DND-41 (cell line): Measurements from ENCODE around the gene SNAPIN.

ENCODE experiments used
- ATAC-seq: fragments of 200-7000 bp; cut with Tn5 transposase; 3 replicates; pipeline ENCODE4 v1.9.1; 2021; ENCODE audit warnings: low read depth; ENCODE audit not compliant: insufficient read depth
- DNase-seq: peaks from one replicate; pipeline ENCODE4 v3.0.0-alpha.2; 2020
- H2AFZ ChIP-seq: 2 replicates; pipeline ENCODE4 v1.6.0; 2012; ENCODE audit warnings: low read depth, low read length
- H3K27ac ChIP-seq: 2 replicates; pipeline ENCODE4 v1.5.1; 2012; ENCODE audit warnings: low read length, inconsistent platforms
- H3K27me3 ChIP-seq: fragments of 200-600 bp; sonication (generic); 2 replicates; pipeline ENCODE4 v1.6.0; 2012; ENCODE audit warnings: low read length, mild to moderate bottlenecking, inconsistent platforms; ENCODE audit not compliant: insufficient read depth, poor library complexity
- H3K36me3 ChIP-seq: 2 replicates; pipeline ENCODE4 v1.5.1; 2012; ENCODE audit warnings: low read length, inconsistent platforms; ENCODE audit not compliant: insufficient read depth
- H3K4me1 ChIP-seq: 2 replicates; pipeline ENCODE4 v1.5.1; 2012; ENCODE audit warnings: mild to moderate bottlenecking, low read length; ENCODE audit not compliant: insufficient read depth
- H3K4me2 ChIP-seq: 2 replicates; pipeline ENCODE4 v1.6.0; 2012; ENCODE audit warnings: mild to moderate bottlenecking, moderate library complexity, low read length, inconsistent platforms; ENCODE audit not compliant: insufficient read depth
- H3K4me3 ChIP-seq, 2 experiments: fragments of 200-600 bp in 1 of 2; shearing (Covaris generic) in 1 of 2; 2 replicates each; pipeline ENCODE4 v1.5.1; 2012 to 2016; ENCODE audit warnings: inconsistent platforms in 2 of 2, low read length in 2 of 2, mild to moderate bottlenecking in 2 of 2, low read depth in 1 of 2, moderate library complexity in 1 of 2
- H3K79me2 ChIP-seq: 2 replicates; pipeline ENCODE4 v1.6.0; 2012; ENCODE audit warnings: low read length, inconsistent platforms; ENCODE audit not compliant: insufficient read depth
- H3K9ac ChIP-seq: 2 replicates; pipeline ENCODE4 v1.6.0; 2012; ENCODE audit warnings: low read depth, mild to moderate bottlenecking, inconsistent platforms, low read length, moderate library complexity
- H3K9me3 ChIP-seq: 2 replicates; pipeline ENCODE4 v1.5.1; 2012; ENCODE audit warnings: low read length, moderate library complexity, mild to moderate bottlenecking, inconsistent platforms; ENCODE audit not compliant: insufficient read depth, severe bottlenecking
- H4K20me1 ChIP-seq: 2 replicates; pipeline ENCODE4 v1.6.0; 2012; ENCODE audit warnings: low read length; ENCODE audit not compliant: insufficient read depth
- CTCF ChIP-seq: IDR thresholded peaks from 2 replicates; pipeline ENCODE4 v1.5.1; 2012; ENCODE audit warnings: borderline replicate concordance, low read length, moderate library complexity, mild to moderate bottlenecking; ENCODE audit not compliant: poor library complexity, severe bottlenecking; ENCODE audit errors: extremely low read depth
- EZH2 ChIP-seq: IDR thresholded peaks from 3 replicates; pipeline ENCODE4 v1.6.1; 2012; ENCODE audit warnings: borderline replicate concordance, low read depth, mild to moderate bottlenecking, moderate library complexity, low read length, inconsistent platforms; ENCODE audit not compliant: severe bottlenecking

The SNAPIN gene

GRCh38 chr1:153614906-153615305 is 43.6 kb upstream of the SNAPIN start:
- H3K27ac ChIP-seq: no peak overlapping the region
- no peaks in the 10 kb centered on the region for H3K9me3 ChIP-seq
- no peak overlapping the region for H2AFZ ChIP-seq
- TF ChIP-seq EZH2: no peak
- TF ChIP-seq CTCF: no peak
- no peaks in the 10 kb centered on the region for H3K4me1 ChIP-seq
- H3K36me3 ChIP-seq: no peaks in the 10 kb centered on the region
- ATAC-seq (no peak), DNase-seq (no peak)
- H3K79me2 ChIP-seq: no peaks in the 10 kb centered on the region
- H3K4me2 ChIP-seq: no peak overlapping the region
- H3K27me3 ChIP-seq: no peaks in the 10 kb centered on the region
- H4K20me1 ChIP-seq: no peaks in the 10 kb centered on the region; the same call in 1 of the 2 replicates
- no peak overlapping the region for H3K4me3 ChIP-seq
- H3K9ac ChIP-seq: no peak overlapping the region

- H3K36me3 ChIP-seq: no peaks in the 10 kb centered on the region
- no peak overlapping the region for H3K4me2 ChIP-seq
- H2AFZ ChIP-seq: no peak overlapping the region
- no peaks in the 10 kb centered on the region for H3K79me2 ChIP-seq
- no peak for TF ChIP-seq EZH2
- no peak overlapping the region for H3K9ac ChIP-seq
- ATAC-seq: no peak
- no peak for DNase-seq
- no peaks in the 10 kb centered on the region for H3K9me3 ChIP-seq
- H4K20me1 ChIP-seq: no peaks in the 10 kb centered on the region; the same call in 1 of the 2 replicates
- H3K27me3 ChIP-seq: no peaks in the 10 kb centered on the region
- no peak overlapping the region for H3K4me3 ChIP-seq
- H3K4me1 ChIP-seq: no peaks in the 10 kb centered on the region
- H3K27ac ChIP-seq: no peak overlapping the region
These were observed 43.1 kb upstream of the SNAPIN start for GRCh38 chr1:153615406-153615805.

- no peak within 1 kb of the TSS for H2AFZ ChIP-seq
- H4K20me1 ChIP-seq: no peaks in the 10 kb centered on the region; the same call in 1 of the 2 replicates
- TF ChIP-seq EZH2 (no peak), CTCF (no peak)
- H3K27ac ChIP-seq: no peak within 1 kb of the TSS
- H3K4me3 ChIP-seq: no peak within 1 kb of the TSS
- DNase-seq (no peak), ATAC-seq (no peak)
- no peaks in the 10 kb centered on the region for H3K4me1 ChIP-seq
- H3K36me3 ChIP-seq: no peaks in the 10 kb centered on the region
- no peaks in the 10 kb centered on the region for H3K9me3 ChIP-seq
- H3K79me2 ChIP-seq: no peaks in the 10 kb centered on the region
- H3K4me2 ChIP-seq: no peak within 1 kb of the TSS
- H3K9ac ChIP-seq: no peak within 1 kb of the TSS
- no peaks in the 10 kb centered on the region for H3K27me3 ChIP-seq
These were observed 42.2 kb upstream of the SNAPIN start, which contains the start of gene S100A14 for GRCh38 chr1:153616144-153616916. S100A14 (minus strand) TSS chr1:153616325; CDS start chr1:153615858, 467 bp downstream.

GRCh38 chr1:153616917-153617311 is 41.6 kb upstream of the SNAPIN start:
- DNase-seq (no peak), ATAC-seq (no peak)
- no peaks in the 10 kb centered on the region for H3K79me2 ChIP-seq
- H3K9ac ChIP-seq: no peak overlapping the region
- no peaks in the 10 kb centered on the region; the same call in 1 of the 2 replicates for H4K20me1 ChIP-seq
- H3K27me3 ChIP-seq: no peaks in the 10 kb centered on the region
- no peak overlapping the region for H3K4me2 ChIP-seq
- H2AFZ ChIP-seq: no peak overlapping the region
- no peaks in the 10 kb centered on the region for H3K36me3 ChIP-seq
- TF ChIP-seq CTCF: no peak
- no peak for TF ChIP-seq EZH2
- no peaks in the 10 kb centered on the region for H3K9me3 ChIP-seq
- no peak overlapping the region for H3K27ac ChIP-seq
- no peak overlapping the region for H3K4me3 ChIP-seq
- no peaks in the 10 kb centered on the region for H3K4me1 ChIP-seq
